Endothelial cell of umbilical vein (primary cell): ENCODE results near the gene CTAGE9. TPM values are rescaled to one million over a fixed set of nuclear protein-coding genes. Genes with fewer than 3 reads are reported as not detected.

Source experiments
- BruUV-seq: library from RNA; stranded (reverse); fragments of 400-500 nt; replicated peaks from 2 replicates; lab custom pipeline; 2021; lab: Mats Ljungman, UMichigan
- CTCF ChIA-PET: fragments of 300-600, 350-600 bp; sonication (Branson Sonifier 250); formaldehyde crosslinking; loops from one replicate; lab custom pipeline; 2021; ENCODE audit warnings: antibody characterized with exemption, inconsistent platforms; lab: Charles Lee
- POLR2A ChIA-PET: fragments of 300-600, 350-600 bp; sonication (Branson Sonifier 250); formaldehyde crosslinking; loops from one replicate; lab custom pipeline; 2021; ENCODE audit warnings: antibody characterized with exemption, inconsistent platforms; lab: Charles Lee
- DNase-seq: peaks from one replicate; pipeline ENCODE4 v3.0.0-alpha.2; 2011; ENCODE audit warnings: low read depth, low spot score
- FAIRE-seq: peaks from 2 replicates; lab custom pipeline; 2011; peaks lifted over from hg19 to GRCh38; lab: Jason Lieb, UNC
- H2AFZ ChIP-seq: 2 replicates; pipeline ENCODE4 v1.6.0; 2012; ENCODE audit warnings: low read depth, low read length, control low read depth, inconsistent platforms
- H3K27ac ChIP-seq: 2 replicates; pipeline ENCODE4 v1.5.1; 2011; ENCODE audit warnings: low read depth, mild to moderate bottlenecking, control low read depth, low read length, moderate library complexity; ENCODE audit not compliant: insufficient read depth
- H3K27me3 ChIP-seq, 2 experiments: 2 replicates each; pipeline versions ENCODE4 v1.6.0 to v1.6.1; 2011; ENCODE audit warnings: low read length in 2 of 2, mixed read lengths in 1 of 2; ENCODE audit not compliant: control insufficient read depth in 2 of 2, insufficient read depth in 2 of 2
- H3K36me3 ChIP-seq, 2 experiments: 2 replicates in 1 of 2; 3 replicates in 1 of 2; pipeline ENCODE4 v1.5.1; 2011; ENCODE audit warnings: low read length in 2 of 2, mild to moderate bottlenecking in 1 of 2, moderate library complexity in 1 of 2; ENCODE audit not compliant: control insufficient read depth in 2 of 2, insufficient read depth in 2 of 2; ENCODE audit errors: extremely low read depth in 1 of 2
- H3K4me1 ChIP-seq: 3 replicates; pipeline ENCODE4 v1.5.1; 2011; ENCODE audit warnings: mild to moderate bottlenecking, low read length; ENCODE audit not compliant: control insufficient read depth, insufficient read depth; ENCODE audit errors: extremely low read depth
- H3K4me2 ChIP-seq: 2 replicates; pipeline ENCODE4 v1.6.1; 2011; ENCODE audit warnings: low read length, control low read depth, mixed read lengths; ENCODE audit not compliant: insufficient read depth
- H3K4me3 ChIP-seq, 3 experiments: fragments of 200-600 bp in 1 of 3; sonication (generic), shearing (Covaris generic) in 1 of 3; replicated peaks in 1 of 3; 2 replicates each; pipeline ENCODE4 v1.5.1; 2011 to 2016; ENCODE audit warnings: control low read depth in 3 of 3, low read length in 3 of 3, mild to moderate bottlenecking in 2 of 3, inconsistent platforms in 1 of 3, low read depth in 1 of 3, moderate library complexity in 1 of 3; ENCODE audit not compliant: insufficient read depth in 1 of 3
- H3K79me2 ChIP-seq: 2 replicates; pipeline ENCODE4 v1.6.0; 2012; ENCODE audit warnings: low read length, inconsistent platforms; ENCODE audit not compliant: control insufficient read depth, insufficient read depth
- H3K9ac ChIP-seq: replicated peaks from 2 replicates; pipeline ENCODE3; 2011; ENCODE audit warnings: low read length, control low read depth; ENCODE audit not compliant: insufficient read depth; ENCODE audit errors: extremely low read depth
- H3K9me1 ChIP-seq: replicated peaks from 3 replicates; pipeline ENCODE4 v1.6.0; 2011; ENCODE audit warnings: mild to moderate bottlenecking, low read length; ENCODE audit not compliant: control insufficient read depth, insufficient read depth; ENCODE audit errors: extremely low read depth
- H3K9me3 ChIP-seq: replicated peaks from 2 replicates; pipeline ENCODE4 v1.5.1; 2012; ENCODE audit warnings: low read length, inconsistent platforms; ENCODE audit not compliant: control insufficient read depth, insufficient read depth
- H4K20me1 ChIP-seq: replicated peaks from 2 replicates; pipeline ENCODE3; 2011; ENCODE audit warnings: mild to moderate bottlenecking, low read length; ENCODE audit not compliant: control insufficient read depth, insufficient read depth; ENCODE audit errors: extremely low read depth
- CTCF ChIP-seq, 2 donors: IDR thresholded peaks; 1 replicate in 1 of 2; 2 replicates in 1 of 2; pipeline ENCODE4 v1.5.1; 2011; ENCODE audit warnings: low read length in 2 of 2, mild to moderate bottlenecking in 2 of 2, moderate library complexity in 2 of 2, control low read depth in 1 of 2, inconsistent platforms in 1 of 2, low read depth in 1 of 2; ENCODE audit not compliant: insufficient read depth in 1 of 2; ENCODE audit errors: extremely low read depth in 1 of 2
- EZH2 ChIP-seq: IDR thresholded peaks from 2 replicates; pipeline ENCODE4 v1.6.1; 2012; ENCODE audit warnings: borderline replicate concordance, low read depth, mild to moderate bottlenecking, moderate library complexity, low read length, inconsistent platforms; ENCODE audit not compliant: severe bottlenecking
- FOS ChIP-seq: IDR thresholded peaks from 2 replicates; pipeline ENCODE4 v1.6.1; 2011; ENCODE audit warnings: mild to moderate bottlenecking, low read length, moderate library complexity, borderline replicate concordance; ENCODE audit not compliant: insufficient read depth
- GATA2 ChIP-seq: IDR thresholded peaks from 2 replicates; pipeline ENCODE4 v1.7.0; 2011; ENCODE audit warnings: low read depth, mild to moderate bottlenecking, moderate library complexity, mixed read lengths, low read length; ENCODE audit not compliant: insufficient read length, insufficient read depth
- JUN ChIP-seq: IDR thresholded peaks from 2 replicates; pipeline ENCODE4 v1.6.1; 2011; ENCODE audit warnings: borderline replicate concordance, low read depth; ENCODE audit not compliant: insufficient read length, insufficient read depth
- MAX ChIP-seq: IDR thresholded peaks from 2 replicates; pipeline ENCODE4 v1.6.1; 2011; ENCODE audit not compliant: insufficient read depth, insufficient read length
- MYC ChIP-seq: IDR thresholded peaks from one replicate; pipeline ENCODE4 v1.6.1; 2011; ENCODE audit warnings: mild to moderate bottlenecking, low read depth, low read length
- POLR2A ChIP-seq: IDR thresholded peaks from 2 replicates; pipeline ENCODE4 v1.6.1; 2012; ENCODE audit warnings: low read depth, mild to moderate bottlenecking, control low read depth, low read length
- POLR2AphosphoS5 ChIP-seq: IDR thresholded peaks from 2 replicates; pipeline ENCODE4 v1.6.1; 2012; ENCODE audit warnings: low read depth, mild to moderate bottlenecking, control low read depth, low read length, moderate library complexity; ENCODE audit not compliant: insufficient read depth
- dilution Hi-C: fragments of 300-500 bp; cut with MboI; formaldehyde crosslinking; loops from one replicate; pipeline ENCODE4 v1.15.0; 2019; ENCODE audit warnings: low sequenced_read_pairs; ENCODE audit not compliant: extremely low pct_ligation_motif_present
- intact Hi-C: fragments of 100-400 bp; cut with micrococcal nuclease; formaldehyde crosslinking; loops from one replicate; pipeline ENCODE4 v1.10.0; 2022
- polyA plus RNA-seq, 4 experiments: library from polyadenylated mRNA; depleted of rRNA in 3 of 4; stranded (reverse) in 3 of 4; unstranded in 1 of 4; fragments of >200 nt; gene quantifications; 2 replicates each; pipeline versions ENCODE4 v1.2.1 to v1.2.3, GENCODE V29; 2011 to 2012; ENCODE audit warnings: missing spikeins in 1 of 4
- total RNA-seq: library from RNA; stranded (reverse); gene quantifications from 2 replicates; pipeline ENCODE4 v1.2.3, GENCODE V29; 2021

CTAGE9 gene
- total and polyA plus RNA-seq, 2 donors (not counting 3 experiments of a cell fraction or from before 2014, with no cell fraction given) = not detected

- Histone ChIP-seq H3K27ac (no peak overlapping the region), H3K27me3 (no peaks in the 10 kb centered on the region), H3K9me3 (no peaks in the 10 kb centered on the region), H2AFZ (no peak overlapping the region), H3K9ac (no peak overlapping the region), H3K4me2 (no peak overlapping the region), H3K36me3 (no peaks in the 10 kb centered on the region), H3K79me2 (no peaks in the 10 kb centered on the region), H3K9me1 (no peaks in the 10 kb centered on the region), H3K4me3 (no peak overlapping the region), H3K4me1 (no peaks in the 10 kb centered on the region), H4K20me1 (no peaks in the 10 kb centered on the region)
- BruUV-seq = no TSS peak
- ChIA-PET CTCF (no interaction called here), POLR2A (no interaction called here)
- dilution Hi-C loops (no loop called here), intact Hi-C loops (no loop called here)
- no peak for FAIRE-seq
- DNase-seq = no peak
- no peak for TF ChIP-seq MAX
- TF ChIP-seq EZH2 = no peak
- TF ChIP-seq GATA2 = no peak
- no peak for TF ChIP-seq MYC
- TF ChIP-seq POLR2AphosphoS5 = no peak
- TF ChIP-seq JUN = no peak
- no peak for TF ChIP-seq POLR2A
- no peak for TF ChIP-seq FOS
- TF ChIP-seq CTCF (IDR thresholded peaks at IDR 0.05; ENCODE audit: extremely low read depth in 1 of 2, insufficient read depth in 1 of 2, low read depth in 1 of 2, low read length in 2 of 2) = no peak
Measured at GRCh38 chr6:131687022-131687421, 23.8 kb downstream of the CTAGE9 start.
